GM18520 (cell line): ENCODE measurements around the gene GALNT6.
"Not testable (repeated sequence)": the region's sequence is repeated elsewhere in the genome, so short reads cannot be mapped to it uniquely, and the experiment has no call there.

Source experiments
- ATAC-seq: cut with Tn5 transposase; IDR thresholded peaks from one replicate; pipeline ENCODE4 v1.9.1; 2021; ENCODE audit not compliant: unreplicated experiment

The GALNT6 gene

DNA sequence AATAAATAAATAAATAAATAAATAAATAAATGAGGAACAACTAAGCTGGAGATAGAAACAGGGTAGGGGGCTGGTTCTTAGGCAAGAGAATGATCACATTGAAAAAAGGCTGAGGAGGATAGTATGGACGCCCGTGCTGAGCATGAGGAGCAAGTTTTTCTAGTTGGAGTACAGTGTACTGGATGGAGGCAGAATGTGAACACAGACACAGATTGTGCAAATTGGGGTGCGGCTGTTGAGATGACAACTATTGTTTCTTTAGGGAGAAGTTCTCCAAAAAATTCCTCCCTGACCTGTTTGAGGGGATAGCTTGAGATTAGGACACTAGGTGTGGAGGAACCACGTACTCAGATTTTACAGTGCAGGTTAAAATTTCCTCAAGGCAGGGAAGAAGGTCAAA, 66.3 kb downstream of the GALNT6 start:
- ATAC-seq = no peak

DNA sequence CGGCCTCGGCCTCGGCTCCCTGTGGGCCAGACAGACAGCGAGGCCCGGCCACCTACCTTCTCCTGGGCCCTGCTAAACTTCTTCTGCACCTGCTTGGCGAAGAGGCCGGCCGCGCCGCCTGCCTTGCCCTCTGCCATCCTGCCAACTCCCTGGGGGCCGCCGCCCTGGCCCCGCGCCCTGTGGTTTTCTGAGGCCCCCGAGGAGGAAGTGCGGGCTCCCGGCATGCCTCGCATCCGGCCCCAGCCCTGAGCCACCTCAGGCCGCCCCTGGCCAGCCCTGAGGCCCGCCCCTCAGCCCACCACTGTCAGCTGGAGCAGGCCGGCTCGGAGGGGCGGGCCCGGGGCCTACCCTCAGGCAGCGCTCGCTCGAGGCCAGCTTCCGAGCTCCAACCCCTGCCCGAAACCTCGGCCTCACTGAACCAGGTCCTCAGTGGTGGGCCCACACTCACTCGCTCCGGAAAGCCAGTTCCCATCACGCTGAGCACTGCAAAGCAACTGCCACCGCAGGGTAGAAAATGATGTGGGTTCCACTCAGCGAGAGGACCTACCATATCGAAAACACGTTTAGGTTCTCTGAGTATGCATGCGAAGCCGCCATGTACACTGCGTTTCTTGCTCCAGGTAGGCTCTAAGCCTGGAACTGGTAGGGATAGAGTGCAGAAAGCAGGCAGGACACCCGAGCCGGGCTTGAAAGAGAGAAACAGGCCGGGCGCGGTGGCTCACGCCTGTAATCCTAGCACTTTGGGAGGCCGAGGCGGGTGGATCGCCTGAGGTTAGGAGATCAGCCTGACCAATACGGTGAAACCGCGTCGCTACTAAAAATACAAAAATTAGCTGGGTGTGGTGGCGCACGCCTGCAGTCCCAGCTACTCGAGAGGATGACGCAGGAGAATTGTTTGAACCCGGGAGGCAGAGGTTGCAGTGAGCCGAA, 67.0 kb downstream of the GALNT6 start, which contains the start of gene BIN2:
Gene BIN2 (minus strand): TSS at position 209 of the 930 bp plus-strand sequence. CDS start 72 bp downstream, at position 137.
- no peak for ATAC-seq

DNA sequence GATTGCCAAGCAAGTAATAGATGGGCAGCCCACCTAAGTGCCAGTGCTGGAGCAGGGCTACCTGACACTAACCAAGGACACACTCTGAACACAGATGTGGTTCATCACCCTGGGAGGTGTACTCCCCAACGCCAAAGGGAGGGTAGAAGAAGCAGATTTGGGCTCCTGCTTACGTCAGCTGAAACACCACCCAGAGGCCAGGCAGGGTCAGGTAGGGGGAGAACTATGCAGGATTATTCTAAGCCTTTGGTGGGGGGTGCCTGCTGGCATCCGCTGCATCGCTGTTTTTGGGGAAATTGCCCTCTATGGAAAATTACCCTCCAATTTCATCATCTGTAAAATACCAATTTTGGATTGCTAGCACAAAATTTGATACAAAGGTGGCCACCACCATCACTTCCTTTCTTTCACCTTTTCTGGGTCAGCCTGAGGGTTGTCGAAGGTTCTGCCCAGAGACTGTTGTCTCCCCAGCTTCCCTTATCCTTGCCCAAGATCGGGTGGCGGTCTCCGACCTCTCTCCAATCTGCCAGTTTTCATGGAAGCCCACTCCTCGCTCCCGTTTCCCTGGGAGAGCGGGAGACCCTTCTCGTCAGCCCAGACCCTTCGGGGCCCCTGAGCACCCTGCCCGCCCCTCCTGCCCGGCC, 67.8 kb downstream of the GALNT6 start:
- ATAC-seq = no peak

DNA sequence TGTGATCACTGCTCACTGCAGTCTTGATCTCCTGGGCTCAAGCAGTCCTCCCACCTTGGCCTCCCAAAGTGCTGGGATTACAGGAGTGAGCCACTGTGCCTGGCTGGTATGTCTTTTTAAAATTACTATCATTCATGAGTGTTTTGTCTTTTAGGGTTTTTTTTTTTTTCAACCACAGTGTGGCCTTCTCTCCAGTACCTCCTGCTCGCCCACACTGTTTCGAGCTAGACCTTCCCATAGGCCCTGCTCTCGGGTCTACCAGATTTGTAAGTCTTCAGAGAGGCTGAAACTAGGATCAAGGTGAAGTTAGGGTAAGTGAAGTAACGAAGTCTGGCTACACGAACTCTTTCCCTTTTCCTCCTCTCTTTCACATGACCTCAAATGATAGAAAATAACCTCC, 68.8 kb downstream of the GALNT6 start:
- ATAC-seq = no peak

DNA sequence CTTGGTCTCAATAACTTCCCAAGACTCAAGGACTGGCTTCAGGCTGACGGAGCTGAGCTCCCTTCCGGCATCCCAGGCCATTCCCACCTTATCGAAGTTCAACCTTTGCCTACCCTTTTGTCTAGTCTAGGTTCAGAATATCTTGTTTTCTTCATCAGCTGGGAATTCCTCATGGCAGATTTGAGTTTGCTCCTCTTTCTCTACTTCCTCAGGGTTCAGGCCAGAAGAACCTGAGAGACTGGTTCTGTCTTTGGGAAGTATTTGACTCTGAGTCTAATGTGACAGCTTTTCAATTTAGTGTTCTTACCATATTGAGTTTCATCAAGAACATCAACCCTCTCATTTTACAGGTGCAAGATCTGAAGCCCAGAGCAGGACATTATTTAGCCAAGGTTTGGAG, 69.3 kb downstream of the GALNT6 start:
- ATAC-seq = no peak

DNA sequence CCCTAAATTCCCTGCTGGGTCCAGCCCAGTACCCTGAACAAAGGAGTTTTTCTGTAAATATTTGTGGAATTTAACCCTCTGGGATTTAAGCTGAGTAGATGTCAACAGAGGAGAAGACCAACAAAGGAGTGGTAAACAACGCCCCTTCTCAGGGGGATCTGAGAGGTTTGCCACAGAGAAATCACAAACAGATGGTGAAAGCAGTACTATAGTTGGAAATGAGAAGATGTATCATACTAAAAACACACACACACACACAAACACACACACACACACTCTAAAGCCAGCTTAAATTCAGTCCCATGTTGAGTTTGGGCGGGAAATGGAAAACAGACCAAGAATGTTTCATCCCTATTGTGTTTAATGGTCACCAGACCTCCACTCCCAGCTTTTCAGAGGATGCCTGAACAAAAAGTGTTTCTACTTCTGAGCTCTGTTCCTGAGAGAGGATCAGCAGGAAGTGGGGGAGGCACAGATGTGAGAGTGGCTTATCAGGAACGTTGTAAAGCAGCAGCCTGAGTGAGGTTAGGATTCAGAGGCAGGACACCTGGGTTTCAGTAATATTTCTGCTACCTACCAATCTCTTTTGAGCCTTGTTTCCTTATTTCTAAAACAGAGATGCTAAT, 70.4 kb downstream of the GALNT6 start:
- no peak for ATAC-seq

DNA sequence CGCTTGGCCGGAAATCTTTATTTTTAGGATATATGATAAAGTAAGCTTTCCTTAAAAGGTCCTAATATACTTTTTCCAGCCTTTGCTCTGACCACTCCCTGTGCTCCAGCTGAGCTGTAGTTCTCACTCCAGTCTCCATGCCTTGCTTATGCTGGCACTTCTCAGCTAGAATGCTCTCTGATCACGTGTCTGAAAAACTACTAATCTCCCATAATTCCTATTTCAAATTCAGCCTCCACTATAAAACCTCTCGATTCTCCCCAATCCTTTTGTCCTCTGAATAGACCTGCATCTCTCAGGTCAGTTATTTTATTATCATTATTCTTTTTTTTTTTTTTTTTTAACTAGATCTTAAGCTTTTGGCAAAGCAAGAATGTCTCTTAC, 70.9 kb downstream of the GALNT6 start:
- ATAC-seq = no peak

DNA sequence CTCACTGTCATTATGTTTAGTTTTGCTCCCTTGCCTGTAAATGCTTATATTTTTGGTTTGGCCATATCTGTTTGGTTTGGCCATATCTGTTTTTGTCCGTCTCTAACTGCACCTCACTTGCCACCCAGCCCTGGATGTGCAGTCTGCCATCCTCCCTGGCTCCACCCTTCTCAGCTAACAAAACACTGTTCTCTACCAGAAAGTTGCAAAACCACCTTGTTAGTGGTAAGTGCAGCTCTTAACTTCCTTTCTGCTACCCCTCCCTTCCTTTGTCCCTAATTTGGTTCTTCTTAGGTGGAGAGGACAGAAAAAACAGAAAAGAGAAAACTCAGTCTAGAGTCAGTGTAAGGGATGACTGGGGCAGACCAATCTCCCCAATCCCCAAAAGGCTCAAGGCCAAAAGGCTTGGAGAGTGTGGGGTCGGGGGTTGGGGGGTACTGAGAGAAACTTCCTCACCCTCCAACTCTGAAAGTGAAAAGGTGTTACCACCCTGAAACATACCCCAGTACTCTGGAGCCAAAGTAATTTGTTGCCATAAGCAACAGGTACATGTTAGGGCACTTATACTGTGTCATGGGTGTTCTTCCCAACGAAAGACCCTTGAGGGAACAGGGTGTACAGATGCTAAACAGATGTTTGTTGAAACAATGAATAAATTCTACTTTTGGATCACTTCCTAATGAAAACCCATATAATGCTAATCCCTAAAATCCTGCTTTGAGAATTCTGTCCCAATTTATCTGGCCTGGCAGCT, 72.2 kb downstream of the GALNT6 start:
- ATAC-seq = no peak

DNA sequence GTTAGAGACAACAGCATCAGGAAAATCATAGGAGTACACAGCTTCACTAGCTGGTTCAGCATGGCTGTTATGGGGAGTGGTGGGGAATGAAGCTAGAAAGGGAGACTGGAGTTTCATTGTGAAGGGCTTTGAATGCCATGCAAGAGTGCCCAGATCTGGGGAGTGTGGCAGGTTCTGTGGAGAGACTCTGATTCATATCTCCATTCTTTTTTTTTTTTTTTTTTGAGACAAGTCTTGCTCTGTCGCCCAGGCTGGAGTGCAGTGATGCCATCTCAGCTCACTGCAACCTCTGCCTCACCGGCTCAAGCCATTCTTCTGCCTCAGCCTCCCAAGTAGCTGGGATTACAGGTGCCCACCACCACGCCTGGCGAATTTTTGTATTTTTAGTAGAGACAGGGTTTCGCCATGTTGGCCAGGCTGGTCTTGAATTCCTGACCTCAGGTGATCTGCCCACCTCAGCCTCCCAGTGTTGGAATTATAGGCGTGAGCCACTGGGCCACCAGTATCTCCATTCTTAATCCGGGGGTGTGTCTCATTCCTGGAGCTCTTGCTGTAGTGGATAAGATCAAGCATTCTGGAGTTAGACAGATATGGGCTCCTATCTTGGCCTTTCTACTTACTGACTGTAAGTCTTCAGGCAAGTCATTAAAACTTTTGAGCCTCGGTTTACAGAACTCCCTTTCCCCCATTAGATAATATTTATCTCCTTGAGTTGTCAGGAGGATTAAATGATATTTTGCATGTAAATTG, 73.0 kb downstream of the GALNT6 start:
- not testable (repeated sequence) for ATAC-seq

DNA sequence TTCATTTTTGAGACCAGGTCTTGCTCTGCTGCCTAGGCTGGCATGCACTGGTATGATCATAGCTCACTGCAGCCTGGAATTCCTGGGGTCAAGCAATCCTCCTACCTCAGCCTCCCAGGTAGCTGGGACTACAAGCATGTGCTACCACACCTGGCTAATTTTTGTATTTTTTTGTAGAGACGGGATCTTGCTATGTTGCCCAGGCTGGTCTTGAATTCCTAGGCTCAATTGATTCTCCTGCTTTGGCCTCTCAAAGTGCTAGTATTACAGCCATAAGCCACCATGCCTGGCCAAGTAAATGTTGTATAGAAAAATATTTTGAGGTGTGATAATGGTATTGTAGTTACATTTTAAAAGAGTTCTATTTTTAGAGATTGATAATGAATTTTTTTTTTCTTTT, 79.8 kb downstream of the GALNT6 start:
- ATAC-seq = no peak

DNA sequence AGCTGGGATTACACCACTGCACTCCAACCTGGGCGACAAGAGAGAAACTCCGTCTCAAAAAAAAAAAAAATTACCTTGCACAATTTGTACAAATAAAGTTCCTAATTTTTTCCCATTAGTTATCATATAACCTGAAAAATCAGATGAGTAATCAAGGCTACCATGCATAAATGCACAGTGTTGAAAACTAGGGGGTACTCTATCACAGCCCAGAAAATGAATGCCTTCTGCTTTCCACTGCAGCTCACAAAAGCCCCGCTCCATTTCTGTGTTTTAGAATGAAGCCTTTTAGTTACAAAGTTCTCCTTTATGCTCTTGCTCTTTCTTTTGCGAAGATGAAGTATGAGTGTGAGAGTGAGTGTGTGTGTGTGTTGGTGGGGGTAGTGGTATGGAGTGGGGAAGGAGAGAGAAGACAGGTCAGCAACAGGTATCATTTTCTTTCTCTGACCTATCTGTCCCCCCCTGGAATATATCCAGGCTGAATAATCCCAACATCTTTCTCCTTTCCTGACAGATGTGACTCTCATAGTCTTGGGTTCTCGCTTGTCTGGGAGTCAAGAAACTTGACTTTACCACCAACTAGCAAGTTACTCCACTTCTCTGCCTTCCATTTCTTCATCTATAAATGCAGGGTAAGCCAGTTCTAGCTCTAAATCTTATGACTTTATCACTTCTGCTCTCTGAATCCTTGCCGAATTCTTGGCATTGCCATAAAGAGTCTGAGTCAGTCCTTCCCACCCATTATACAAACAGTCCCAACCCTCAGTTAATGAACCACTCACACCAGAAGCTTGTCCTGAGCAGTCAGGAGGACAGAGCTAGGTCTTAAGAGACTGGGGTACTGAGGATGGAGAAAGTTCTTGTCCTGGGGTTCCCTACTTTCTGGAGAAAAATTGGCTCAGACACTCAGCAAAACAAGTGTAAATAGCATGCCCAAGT, 83.3 kb downstream of the GALNT6 start:
- no peak for ATAC-seq

DNA sequence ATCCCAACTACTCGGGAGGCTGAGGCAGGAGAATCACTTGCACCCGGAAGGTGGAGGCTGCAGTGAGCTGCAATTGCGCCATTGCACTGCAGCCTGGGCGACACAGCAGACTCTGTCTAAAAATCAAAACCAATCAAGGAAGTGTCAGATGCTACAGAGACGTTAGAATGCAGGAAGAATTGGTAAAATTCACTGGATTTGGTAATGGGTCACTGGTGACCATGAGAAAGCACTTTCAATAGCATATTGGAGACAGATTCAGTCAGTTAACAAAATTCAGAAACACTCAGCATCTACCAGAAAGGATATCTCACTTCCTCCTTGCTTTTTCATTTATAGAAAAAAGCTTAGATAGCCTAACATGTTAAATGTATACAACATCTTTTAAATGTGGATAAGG, 84.7 kb downstream of the GALNT6 start:
- ATAC-seq = no peak
